Lower leg skin (tissue), 3 donors: Measurements from ENCODE around the gene STH.

Experiments used
- CTCF ChIP-seq, 3 donors: fragments of 450-650 bp; IDR thresholded peaks; one replicate each; pipeline ENCODE4 v1.5.1; 2016; ENCODE audit warnings: antibody characterized with exemption in 3 of 3, mild to moderate bottlenecking in 3 of 3, moderate library complexity in 2 of 3
- POLR2A ChIP-seq, 2 donors: fragments of 450-650 bp; IDR thresholded peaks; one replicate each; pipeline ENCODE4 v1.6.1; 2016 to 2017; ENCODE audit warnings: antibody characterized with exemption in 2 of 2, mild to moderate bottlenecking in 1 of 2, moderate library complexity in 1 of 2

- no peak for TF ChIP-seq CTCF (IDR thresholded peaks at IDR 0.05)
- no peak for TF ChIP-seq POLR2A (IDR thresholded peaks at IDR 0.05)
These were observed 43.0 kb upstream of the STH start for GRCh38 chr17:45956090-45956489.
